ENCODE results near the gene PLEKHA6. TPM values are rescaled to one million over a fixed set of nuclear protein-coding genes. Genes with fewer than 3 reads are reported as not detected.
A peak's percentile ranks its signal among the peaks of the same experiment; 100 is the strongest.

The PLEKHA6 gene
- total RNA-seq, 6 donors from 2014 or later, result 3.3 to 6.9 (median 4.9) TPM

DNA sequence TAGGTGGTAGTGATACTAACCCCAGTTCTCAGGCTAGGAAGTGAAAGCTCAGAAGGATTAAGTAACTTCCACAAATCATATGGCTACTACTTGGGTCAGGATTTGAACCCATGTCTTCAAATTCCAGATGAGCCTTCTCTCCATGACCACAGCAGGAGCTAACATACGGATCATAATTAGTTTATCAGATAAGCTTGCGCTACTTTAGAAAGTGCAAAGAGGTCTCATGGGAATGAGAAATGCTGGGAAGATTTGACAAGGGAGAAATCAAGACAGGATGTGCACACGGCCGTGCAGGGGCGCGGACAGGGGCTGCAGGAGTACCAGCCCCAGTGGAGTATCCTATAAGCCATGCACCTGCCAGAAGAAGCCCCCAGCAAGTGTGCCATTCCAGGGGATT lies 5.2 kb downstream of the PLEKHA6 start:
- Histone ChIP-seq H3K27me3 (no peaks in the 10 kb centered on the region), H3K4me3 (no peak overlapping the region), H3K36me3 (no peaks in the 10 kb centered on the region), H3K27ac (no peak overlapping the region), H3K4me1 (peaks cover 0 to 15% (median 3%) of the 10 kb centered on the region in 4 donors), H3K9me3 (no peaks in the 10 kb centered on the region)
- TF ChIP-seq POLR2A (IDR thresholded peaks at IDR 0.05), result no peak
- TF ChIP-seq POLR2AphosphoS5 (IDR thresholded peaks at IDR 0.05), result no peak
- WGBS, 2 donors, result 78 to 80% methylated on average over 6 of the region's 6 CpGs
- ATAC-seq (ENCODE audit: low FRiP score in 2 of 2) (no peak), DNase-seq (no peak)

DNA sequence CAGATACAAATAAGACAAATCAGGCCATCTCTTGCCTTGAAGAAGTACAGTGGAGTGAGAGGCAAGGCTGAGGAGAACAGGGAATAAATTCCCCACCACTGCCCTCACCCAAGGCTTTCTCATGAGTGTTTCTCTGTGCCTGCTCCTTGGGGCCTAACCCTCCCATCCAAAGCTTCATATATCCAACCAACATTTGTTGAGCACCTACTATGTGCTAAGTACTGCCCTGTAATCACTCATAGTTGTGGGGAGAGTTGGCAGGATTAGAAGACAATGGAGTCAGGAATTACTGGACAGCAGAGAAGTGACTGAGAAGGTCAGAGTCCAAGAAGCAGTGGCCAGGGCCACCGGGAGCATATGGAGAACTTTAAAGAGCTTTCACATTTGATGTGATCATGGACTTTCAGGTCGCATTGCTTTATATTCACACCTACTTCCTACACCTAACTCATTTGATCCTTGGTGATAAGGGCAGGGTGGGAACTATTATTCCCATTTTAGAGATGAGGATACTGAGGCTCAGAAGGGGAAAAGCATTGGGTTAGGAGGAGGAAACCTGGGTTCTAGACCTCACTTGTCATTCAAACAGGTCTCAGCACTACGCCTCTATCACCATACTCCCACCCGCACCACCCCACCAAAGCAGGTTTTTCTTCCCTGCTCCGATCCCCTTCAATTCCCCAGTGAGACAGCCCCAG lies 6.4 kb downstream of the PLEKHA6 start:
- H3K9me3 ChIP-seq, result no peaks in the 10 kb centered on the region
- H3K27me3 ChIP-seq, result no peaks in the 10 kb centered on the region
- no peak overlapping the region for H3K4me3 ChIP-seq
- H3K27ac ChIP-seq, result no peak overlapping the region
- WGBS, 2 donors, result 93 to 95% methylated on average over 5 of the region's 5 CpGs
- H3K4me1 ChIP-seq, result peaks cover 0 to 17% (median 9%) of the 10 kb centered on the region in 4 donors
- ATAC-seq (ENCODE audit: low FRiP score in 2 of 2), result no peak
- no peak for DNase-seq
- no peaks in the 10 kb centered on the region for H3K36me3 ChIP-seq
- TF ChIP-seq POLR2A (IDR thresholded peaks at IDR 0.05), result no peak
- TF ChIP-seq EP300 (IDR thresholded peaks at IDR 0.05), result no peak
- no peak for TF ChIP-seq POLR2AphosphoS5 (IDR thresholded peaks at IDR 0.05)
- TF ChIP-seq, protein P1, sequence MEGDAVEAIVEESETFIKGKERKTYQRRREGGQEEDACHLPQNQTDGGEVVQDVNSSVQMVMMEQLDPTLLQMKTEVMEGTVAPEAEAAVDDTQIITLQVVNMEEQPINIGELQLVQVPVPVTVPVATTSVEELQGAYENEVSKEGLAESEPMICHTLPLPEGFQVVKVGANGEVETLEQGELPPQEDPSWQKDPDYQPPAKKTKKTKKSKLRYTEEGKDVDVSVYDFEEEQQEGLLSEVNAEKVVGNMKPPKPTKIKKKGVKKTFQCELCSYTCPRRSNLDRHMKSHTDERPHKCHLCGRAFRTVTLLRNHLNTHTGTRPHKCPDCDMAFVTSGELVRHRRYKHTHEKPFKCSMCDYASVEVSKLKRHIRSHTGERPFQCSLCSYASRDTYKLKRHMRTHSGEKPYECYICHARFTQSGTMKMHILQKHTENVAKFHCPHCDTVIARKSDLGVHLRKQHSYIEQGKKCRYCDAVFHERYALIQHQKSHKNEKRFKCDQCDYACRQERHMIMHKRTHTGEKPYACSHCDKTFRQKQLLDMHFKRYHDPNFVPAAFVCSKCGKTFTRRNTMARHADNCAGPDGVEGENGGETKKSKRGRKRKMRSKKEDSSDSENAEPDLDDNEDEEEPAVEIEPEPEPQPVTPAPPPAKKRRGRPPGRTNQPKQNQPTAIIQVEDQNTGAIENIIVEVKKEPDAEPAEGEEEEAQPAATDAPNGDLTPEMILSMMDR (IDR thresholded peaks at IDR 0.05), result no peak

DNA sequence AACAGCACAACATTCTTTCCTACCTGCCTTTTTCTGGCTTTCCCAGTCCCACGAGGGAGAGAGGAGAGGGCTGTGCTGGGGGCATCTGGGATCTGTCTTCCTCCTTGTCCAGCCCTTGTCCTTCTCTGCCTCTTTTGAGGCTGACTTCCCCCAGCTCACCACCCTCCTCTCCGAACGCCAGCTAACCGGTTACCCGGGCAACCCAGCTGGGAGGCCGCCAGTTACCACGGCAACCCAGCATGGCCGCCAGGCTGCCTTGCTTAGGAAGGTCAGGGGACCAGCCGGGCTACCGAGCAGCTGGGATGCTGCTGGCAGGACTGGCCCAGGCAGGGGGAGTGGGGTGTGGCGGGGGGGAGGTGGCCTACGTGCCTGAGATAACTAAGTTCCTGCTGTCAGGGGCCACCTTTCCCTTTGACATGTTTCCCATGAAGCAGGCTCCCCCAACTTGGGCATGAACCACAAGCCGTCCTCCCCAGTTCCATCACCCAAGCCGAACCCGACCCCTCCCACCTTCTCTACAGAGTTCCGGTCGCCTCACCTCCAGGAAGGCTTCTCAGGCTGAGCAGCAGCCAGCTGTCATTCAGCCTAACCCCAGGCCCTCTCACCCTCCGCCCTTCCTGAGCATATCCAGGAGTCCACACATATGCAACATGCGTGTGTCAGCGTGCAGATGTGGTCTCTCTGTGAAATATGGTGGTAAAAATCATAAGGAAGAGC lies 8.7 kb downstream of the PLEKHA6 start:
- ATAC-seq (ENCODE audit: low FRiP score in 2 of 2), result peak in 1 of 2 donors; percentile 34
- 49 to 59% methylated on average over 13 to 16 of the region's 20 CpGs for WGBS, 2 donors
- Histone ChIP-seq H3K27me3 (no peaks in the 10 kb centered on the region), H3K4me1 (peaks cover 0 to 21% (median 11%) of the 10 kb centered on the region in 4 donors), H3K27ac (no peak overlapping the region), H3K4me3 (no peak overlapping the region), H3K36me3 (no peaks in the 10 kb centered on the region), H3K9me3 (no peaks in the 10 kb centered on the region)
- TF ChIP-seq EP300 (IDR thresholded peaks at IDR 0.05) (no peak), POLR2AphosphoS5 (IDR thresholded peaks at IDR 0.05) (no peak), POLR2A (IDR thresholded peaks at IDR 0.05) (no peak)
- TF ChIP-seq, protein P1 (IDR thresholded peaks at IDR 0.05), result no peak
- peak; percentile 36 to 94 for DNase-seq

DNA sequence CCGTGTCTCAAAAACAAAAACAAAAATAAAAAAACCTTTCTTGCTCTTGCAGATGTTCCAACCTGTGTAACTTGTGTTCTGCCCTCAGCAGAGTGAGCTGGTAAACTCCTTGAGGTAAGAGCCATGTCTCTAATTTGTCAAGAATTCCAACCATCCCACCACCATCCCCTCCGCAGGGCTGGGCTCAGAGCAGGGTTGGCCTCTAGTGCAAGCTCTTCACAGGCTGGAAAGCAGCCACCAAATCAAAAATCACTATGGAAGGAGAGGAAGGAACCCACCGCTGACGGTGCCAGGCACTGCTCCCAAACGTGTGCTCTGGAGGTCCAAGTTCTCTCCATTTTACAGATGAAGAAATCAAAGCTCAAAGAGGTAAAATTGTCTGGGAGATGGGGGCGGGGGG lies 9.4 kb downstream of the PLEKHA6 start:
- TF ChIP-seq POLR2AphosphoS5 (IDR thresholded peaks at IDR 0.05), result no peak
- no peak for TF ChIP-seq POLR2A (IDR thresholded peaks at IDR 0.05)
- TF ChIP-seq EP300 (IDR thresholded peaks at IDR 0.05), result no peak
- TF ChIP-seq, protein P1 (IDR thresholded peaks at IDR 0.05), result no peak
- DNase-seq (no peak), ATAC-seq (ENCODE audit: low FRiP score in 2 of 2) (no peak)
- H3K27ac ChIP-seq, result no peak overlapping the region
- H3K36me3 ChIP-seq, result no peaks in the 10 kb centered on the region
- no peak overlapping the region for H3K4me3 ChIP-seq
- 54 to 55% methylated on average over 5 to 6 of the region's 6 CpGs for WGBS, 2 donors
- peaks cover 0 to 21% (median 11%) of the 10 kb centered on the region in 4 donors for H3K4me1 ChIP-seq
- no peaks in the 10 kb centered on the region for H3K9me3 ChIP-seq
- H3K27me3 ChIP-seq, result no peaks in the 10 kb centered on the region

DNA sequence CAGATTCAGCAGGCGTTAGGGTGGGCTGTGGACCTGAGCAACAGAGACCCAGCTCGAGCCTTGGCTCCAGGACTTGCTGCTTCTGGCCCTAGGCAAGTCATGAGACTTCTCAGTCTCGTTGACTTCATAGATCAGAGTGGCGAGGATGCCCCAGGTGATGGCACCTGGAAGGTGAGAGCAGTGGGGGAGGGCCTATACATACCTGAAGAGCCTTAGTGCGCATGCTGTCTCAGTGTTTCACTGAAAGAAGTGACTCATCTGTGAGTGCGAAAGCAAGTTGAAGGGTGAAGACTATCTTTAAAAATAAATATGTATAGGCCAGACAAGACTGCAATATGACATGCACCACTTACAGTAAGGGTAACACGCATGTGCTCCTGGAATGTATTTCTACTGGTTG lies 10.1 kb downstream of the PLEKHA6 start:
- Histone ChIP-seq H3K27me3 (no peaks in the 10 kb centered on the region), H3K4me1 (peaks cover 0 to 21% (median 11%) of the 10 kb centered on the region in 4 donors), H3K27ac (peak overlapping the region in 1 of 4 donors; percentile 32), H3K9me3 (no peaks in the 10 kb centered on the region), H3K36me3 (no peaks in the 10 kb centered on the region), H3K4me3 (no peak overlapping the region)
- WGBS, 2 donors, result 84 to 87% methylated on average over 7 of the region's 7 CpGs
- no peak for ATAC-seq (ENCODE audit: low FRiP score in 2 of 2)
- DNase-seq, result no peak
- no peak for TF ChIP-seq POLR2A (IDR thresholded peaks at IDR 0.05)
- TF ChIP-seq POLR2AphosphoS5 (IDR thresholded peaks at IDR 0.05), result no peak
- TF ChIP-seq, protein P1 (IDR thresholded peaks at IDR 0.05), result no peak
- TF ChIP-seq EP300 (IDR thresholded peaks at IDR 0.05), result no peak
